Lower leg skin (tissue), 3 donors: ENCODE results near the gene ZDHHC13.

Experiments used
- CTCF ChIP-seq, 3 donors: fragments of 450-650 bp; IDR thresholded peaks; one replicate each; pipeline ENCODE4 v1.5.1; 2016; ENCODE audit warnings: antibody characterized with exemption in 3 of 3, mild to moderate bottlenecking in 3 of 3, moderate library complexity in 2 of 3
- POLR2A ChIP-seq, 2 donors: fragments of 450-650 bp; IDR thresholded peaks; one replicate each; pipeline ENCODE4 v1.6.1; 2016 to 2017; ENCODE audit warnings: antibody characterized with exemption in 2 of 2, mild to moderate bottlenecking in 1 of 2, moderate library complexity in 1 of 2

- TF ChIP-seq CTCF (IDR thresholded peaks at IDR 0.05) (no peak), POLR2A (IDR thresholded peaks at IDR 0.05) (no peak)
These were observed 6.1 kb downstream of the ZDHHC13 start for GRCh38 chr11:19122960-19123615.
